GM18499 (cell line): ENCODE results near the gene GAPT.
A peak's percentile ranks its signal among the peaks of the same experiment; 100 is the strongest.

Source experiments
- ATAC-seq: cut with Tn5 transposase; IDR thresholded peaks from one replicate; pipeline ENCODE4 v1.9.1; 2021; ENCODE audit warnings: moderate number of reproducible peaks; ENCODE audit not compliant: insufficient read depth, unreplicated experiment

GAPT gene

DNA sequence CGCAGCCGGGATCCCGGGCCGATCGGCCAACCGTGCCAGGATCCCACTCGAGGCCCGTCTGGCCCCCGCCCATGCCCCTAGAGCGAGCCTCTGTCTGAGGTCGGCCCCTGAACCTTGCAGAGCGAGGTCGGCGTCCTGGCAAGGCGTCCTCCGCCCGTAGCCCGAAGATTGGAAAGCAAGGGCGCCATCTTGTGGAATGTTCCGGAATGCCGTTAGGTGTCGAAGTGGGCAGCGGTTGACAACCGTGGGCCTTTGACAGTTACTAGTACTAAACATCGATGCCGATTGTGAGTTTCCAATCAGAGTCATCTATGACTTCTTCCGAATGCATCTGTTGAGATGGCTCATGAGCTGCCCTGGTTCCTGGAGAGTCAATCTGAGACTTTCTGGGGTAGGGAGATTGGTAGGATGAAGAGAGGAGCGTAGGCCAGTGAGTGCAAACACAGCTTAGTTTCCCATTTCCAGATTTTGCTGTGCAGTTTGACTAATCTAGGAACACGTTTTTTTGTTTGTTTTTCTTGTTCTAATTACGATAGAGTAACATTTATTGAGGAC, 30.4 kb upstream of the GAPT start:
- peak; percentile 72 for ATAC-seq

DNA sequence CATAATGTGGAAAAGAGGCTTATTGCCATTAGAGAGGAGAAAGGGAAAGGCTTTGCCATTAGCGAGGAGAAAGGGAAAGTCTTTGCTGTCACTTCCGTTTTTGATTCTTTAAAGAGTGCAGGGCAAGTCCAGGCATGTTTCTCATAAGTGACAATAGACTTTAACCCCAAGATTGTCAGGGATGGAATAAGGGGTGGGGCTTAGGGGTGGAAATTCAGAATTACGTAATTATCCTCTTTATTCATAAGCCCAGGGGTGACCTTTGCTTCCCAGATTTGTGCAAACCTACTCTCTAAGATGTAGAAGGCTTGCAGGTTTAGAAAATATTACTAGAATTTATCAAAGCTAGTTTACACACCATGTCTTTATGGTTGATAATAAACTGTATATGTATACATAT, 29.1 kb upstream of the GAPT start:
- no peak for ATAC-seq

DNA sequence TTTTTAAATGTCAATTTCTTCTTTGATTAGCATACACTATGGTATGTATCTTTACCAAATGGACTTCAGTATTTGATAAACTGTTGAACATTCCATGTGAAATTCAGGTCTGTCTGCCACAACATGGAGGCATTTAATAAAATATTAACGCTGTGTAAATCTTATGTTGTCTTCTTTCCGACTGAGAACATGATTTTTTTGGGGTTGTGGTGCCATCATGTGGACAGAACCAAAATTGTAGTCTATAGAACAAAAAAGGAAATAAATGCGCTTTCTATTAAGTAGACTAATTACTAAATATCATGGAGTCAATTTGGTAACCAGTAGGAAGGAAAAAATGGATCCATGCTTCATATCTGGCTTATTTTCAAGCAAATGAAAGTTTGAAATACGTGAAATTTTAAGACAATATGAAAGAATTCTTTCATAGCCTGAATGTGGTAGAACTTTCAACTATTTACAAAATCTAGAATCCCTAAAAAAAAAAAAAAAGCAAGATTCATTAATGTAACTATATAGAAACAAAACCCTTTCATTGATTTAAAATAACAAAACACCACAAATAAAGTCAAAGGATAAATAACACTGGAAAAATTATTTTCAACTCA, 28.5 kb upstream of the GAPT start:
- ATAC-seq = no peak

DNA sequence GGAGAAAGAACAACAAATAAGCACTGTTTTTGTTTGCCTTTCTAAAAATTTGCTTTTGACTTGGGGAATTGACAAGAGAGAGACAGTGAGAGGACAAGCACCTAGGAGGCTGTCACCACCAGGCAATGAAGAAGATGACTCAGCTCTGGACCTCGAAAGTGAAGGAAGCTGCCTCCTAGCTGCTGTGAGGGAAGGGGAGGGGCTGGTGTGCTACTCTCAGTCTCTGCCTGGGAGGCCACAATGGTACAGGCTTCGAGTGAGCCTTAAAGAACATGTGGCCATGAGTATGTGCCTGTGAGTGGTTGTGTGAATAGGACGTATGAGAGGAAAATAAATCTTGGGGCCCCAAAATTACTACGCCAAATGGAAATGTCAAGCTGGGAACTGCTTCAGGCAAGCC, 24.3 kb upstream of the GAPT start:
- ATAC-seq = peak; percentile 95

DNA sequence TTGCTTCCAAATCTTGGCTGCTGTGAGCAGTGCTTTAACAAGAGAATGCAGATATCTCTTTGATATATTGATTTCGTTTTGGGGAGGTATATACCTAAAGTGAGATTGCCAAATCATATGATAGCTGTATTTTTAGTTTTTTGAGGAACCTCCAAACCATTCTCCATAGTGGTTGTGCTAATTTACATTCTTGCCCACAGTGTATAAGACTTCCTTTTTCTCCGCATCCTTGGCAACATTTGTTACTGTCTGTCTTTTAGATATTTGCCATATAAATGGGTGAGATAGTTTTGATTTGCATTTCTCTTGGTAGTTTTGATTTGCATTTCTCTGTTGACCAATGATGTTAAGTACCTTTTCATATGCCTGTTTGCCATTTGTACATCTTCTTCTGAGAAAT, 21.3 kb upstream of the GAPT start:
- no peak for ATAC-seq

DNA sequence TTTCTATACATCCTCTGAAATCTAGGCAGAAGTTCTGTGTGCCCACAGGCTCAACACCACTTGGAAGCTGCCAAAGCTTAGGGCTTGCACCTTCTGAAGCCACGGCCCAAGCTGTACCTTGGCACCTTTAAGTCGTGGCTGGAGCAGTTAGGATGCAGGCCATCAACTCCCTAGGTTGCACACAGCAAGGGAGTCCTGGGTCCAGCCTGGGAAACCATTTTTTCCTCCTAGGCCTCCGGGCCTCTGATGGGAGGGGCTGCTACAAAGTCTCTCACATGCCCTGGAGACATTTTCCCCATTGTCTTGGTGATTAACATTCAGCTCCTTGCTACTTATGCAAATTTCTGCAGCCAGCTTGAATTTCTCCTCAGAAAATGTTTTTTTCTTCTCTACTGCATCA, 15.8 kb upstream of the GAPT start:
- no peak for ATAC-seq

DNA sequence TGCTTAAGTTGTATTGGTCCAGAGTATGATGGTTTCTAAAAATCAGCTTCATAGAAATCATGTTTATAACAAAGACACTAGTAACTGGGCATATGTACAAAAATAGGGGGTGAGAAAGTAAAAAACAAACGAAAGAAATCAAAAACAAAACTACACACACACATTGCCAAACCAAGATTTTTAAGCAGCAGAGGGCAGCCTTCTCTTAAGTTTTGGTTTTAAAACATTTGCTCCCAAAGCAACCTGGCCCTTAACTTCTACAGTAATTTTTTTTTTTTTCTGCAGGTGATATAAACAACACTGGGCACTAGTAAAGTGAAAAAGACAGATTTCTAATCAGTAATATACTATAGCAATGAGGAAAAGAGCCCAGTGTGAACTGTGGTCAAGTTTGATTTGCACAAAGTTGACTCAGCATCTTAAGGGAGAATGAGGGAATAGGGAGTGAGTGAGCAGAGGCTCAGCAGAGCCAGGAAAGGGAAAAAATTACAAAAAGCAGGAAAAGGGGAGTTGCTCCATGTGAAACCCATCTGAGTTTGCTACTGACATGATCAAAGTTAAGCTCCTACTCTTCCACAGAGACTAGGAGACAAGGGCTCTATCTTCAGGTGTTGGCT, 13.4 kb upstream of the GAPT start:
- no peak for ATAC-seq

DNA sequence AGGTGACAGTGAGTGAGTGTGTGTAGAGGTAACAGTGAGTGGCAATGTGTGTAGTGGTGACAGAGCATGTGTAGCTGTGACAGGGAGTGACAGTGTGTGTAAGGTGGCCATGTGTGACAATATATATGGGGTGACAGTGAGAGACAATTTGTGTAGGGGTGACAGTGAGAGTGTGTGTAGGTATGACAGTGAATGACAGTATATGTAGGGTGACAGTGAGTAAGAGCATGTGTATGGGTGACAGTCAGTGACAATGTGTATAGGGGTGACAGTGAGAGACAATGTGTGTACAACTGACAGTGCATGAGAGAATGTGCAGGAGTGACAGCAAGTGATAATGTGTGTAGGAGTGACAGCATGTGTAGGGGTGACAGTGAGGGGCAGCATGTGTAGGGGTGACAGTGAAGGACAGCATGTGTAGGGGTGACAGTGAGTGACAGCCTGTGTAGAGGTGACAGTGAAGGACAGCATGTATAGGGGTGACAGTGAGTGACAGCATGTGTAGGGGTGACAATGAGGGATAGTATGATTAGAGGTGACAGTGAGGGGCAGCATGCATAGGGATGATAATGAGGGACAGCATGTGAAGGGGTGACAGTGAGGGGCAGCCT, 10.1 kb upstream of the GAPT start:
- no peak for ATAC-seq

DNA sequence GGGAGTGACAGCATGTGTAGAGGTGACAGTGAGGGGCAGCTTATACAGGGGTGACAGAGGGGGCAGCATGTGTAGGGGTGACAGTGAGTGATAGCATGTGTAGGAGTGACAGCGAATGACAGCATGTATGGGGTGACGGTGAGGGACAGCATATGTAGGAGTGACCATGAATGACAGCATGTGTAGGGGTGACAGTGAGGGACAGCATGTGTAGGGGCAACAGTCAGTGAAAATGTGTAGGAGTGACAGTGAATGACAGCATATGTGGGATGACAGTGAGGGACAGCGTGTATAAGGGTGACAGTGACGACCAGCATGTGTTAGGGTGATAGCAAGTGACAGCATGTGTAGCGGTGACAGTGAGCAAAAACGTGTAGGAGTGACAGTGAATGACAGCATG, 9.4 kb upstream of the GAPT start:
- ATAC-seq = no peak

DNA sequence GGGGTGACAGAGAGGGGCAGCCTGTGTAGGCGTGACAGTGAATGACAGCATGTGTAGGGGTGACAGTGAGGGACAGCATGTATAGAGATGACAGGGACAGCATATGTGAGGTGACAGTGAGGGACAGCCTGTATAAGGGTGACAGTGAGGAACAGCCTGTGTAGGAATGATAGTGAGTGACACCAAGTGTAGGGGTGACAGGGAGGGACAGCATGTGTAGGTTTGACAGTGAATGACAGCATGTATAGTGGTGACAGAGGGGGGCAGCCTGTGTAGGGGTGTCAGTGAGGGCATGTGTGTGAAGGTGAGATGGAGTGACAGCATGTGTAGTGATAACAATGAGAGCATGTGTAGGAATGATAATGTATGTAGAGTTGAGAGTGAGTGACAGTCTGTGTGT, 8.7 kb upstream of the GAPT start:
- ATAC-seq = no peak

DNA sequence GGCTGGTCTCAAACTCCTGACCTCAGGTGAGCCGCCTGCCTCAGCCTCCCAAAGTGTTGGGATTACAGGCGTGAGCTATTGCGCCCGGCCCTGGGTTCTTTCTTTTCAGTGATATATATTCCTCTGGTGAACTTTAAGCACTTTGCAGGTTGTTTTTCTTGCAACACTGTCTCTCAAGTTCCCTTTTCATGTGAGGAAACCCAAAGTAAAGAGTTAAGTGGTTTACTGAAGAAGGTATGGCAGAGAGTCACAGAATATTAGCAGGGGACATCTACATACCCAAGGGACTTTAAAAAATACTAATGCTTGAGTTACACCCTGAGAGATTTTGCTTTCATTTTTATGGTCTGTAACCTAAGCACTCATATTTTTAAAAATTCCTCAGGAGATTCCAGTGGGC, 6.7 kb upstream of the GAPT start:
- no peak for ATAC-seq

DNA sequence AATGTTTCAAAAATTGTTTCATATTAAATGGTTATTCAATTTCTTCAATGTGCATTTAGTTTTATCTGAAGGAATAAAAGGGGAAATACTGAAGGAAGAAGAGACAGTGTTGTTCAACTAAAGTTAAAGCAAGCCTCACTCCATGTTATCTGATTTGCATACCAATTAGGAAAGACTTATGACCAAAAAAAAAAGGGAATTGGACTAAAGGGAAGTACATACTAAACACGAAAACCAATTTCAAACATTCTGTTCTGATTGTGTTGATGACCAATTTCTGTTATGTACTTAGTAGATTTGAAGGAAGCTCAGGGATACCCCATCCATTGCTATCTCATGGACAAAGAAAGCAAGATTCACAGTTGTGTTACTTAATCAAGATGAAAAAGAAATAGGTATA, 4.9 kb upstream of the GAPT start:
- no peak for ATAC-seq

DNA sequence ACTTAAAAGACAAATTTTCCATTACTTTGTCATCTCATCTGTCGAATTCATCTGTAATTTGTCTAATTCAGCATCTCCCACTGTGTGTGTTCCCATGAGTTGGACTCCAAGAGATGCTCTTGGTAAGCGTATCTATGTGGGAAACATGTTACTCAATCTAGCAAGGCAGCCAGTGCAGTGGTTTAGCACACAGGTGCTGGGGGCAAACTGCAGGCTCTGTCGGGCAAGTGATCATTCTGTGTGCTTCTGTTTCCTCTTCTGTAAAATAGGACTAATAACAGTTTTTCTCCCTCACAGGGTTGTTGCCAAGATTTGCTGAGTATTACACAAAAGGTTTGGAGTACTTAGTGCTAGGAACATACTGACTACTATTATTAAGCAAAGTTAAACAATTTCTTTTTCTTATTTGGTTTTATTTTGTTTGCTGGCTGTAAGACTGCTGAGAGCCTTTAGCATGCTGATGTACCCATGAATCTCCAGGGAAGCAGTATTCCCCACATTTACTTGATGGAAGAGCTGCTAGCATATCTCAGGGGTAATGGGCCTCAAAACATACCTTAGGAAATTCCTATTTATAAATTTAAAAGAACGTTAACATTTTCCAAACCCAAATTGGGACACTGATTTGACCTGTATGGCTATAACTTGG, 709 bp upstream of the GAPT start:
- no peak for ATAC-seq

DNA sequence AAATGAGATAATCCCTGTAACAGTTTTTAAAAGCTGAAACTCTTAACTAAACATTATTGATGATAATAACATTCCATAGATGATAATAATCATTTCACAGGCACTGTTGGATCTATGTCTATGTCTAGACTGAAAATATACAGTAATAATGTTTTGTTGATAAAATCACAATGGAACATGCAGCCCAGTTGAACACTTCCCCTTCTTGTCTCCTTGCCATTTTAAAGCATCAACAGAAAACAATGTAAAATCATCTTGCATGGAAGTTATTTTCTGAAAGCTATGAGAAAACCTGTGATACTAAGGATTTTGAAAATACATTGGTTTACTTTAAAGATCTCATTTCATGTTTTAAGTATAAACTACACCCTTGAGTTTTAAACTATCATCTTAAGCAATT, 1.9 kb downstream of the GAPT start:
- no peak for ATAC-seq

DNA sequence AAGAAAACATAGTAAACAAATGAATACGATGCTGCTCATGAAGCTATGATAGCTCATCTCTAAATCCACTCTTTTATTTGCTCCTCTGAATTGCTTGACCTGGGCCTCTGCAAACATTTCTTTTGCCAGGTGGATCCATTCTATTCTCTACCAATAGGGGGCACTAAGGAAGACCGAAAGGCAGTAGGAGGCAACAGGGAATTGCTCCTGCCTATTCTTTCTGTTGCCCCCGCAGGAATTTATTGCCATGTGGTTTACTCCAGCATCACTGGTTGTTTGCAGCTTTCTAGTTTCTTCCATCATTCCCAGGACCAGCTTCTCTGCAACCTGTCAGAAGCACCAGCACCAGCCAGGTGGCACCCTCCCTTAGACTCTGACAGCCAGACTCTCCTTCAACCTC, 5.3 kb downstream of the GAPT start:
- no peak for ATAC-seq

DNA sequence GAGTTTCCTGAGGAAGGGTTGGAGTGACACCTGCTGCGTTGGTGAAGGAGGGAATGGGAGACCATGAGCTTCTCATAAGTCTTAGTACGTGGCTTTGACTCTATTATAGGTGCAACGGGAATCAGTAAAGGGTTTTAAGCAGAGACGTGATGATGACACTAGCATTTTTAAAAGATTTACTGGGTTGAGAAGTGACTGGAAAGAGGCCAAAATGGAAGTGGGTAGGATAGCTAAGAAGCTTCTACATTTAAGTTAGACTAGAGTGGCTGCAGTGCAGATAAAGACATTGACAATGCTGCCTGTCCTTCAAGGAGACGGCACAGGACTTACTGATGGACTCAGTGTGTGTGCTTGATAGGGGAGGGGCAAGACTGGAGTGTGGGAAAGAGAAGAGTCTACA, 6.2 kb downstream of the GAPT start:
- ATAC-seq = no peak

DNA sequence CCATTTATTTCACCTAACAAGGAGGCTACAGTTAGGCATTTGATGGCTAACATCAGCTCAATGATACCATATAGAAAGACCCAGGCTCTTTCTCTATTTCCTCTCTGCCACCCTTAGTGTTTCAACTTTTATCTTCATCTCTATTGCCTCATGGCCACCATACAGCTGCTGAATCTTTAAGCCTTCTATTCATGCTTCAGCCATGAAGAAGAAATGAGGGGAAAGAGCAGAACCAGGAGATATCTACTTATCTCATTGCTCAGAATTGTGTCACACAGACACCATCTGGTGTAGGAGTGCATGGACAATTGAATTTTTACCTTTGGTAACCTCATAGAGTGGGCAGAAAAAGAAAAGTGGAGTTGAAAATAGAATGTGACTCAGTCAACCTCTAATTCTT, 6.7 kb downstream of the GAPT start:
- no peak for ATAC-seq

DNA sequence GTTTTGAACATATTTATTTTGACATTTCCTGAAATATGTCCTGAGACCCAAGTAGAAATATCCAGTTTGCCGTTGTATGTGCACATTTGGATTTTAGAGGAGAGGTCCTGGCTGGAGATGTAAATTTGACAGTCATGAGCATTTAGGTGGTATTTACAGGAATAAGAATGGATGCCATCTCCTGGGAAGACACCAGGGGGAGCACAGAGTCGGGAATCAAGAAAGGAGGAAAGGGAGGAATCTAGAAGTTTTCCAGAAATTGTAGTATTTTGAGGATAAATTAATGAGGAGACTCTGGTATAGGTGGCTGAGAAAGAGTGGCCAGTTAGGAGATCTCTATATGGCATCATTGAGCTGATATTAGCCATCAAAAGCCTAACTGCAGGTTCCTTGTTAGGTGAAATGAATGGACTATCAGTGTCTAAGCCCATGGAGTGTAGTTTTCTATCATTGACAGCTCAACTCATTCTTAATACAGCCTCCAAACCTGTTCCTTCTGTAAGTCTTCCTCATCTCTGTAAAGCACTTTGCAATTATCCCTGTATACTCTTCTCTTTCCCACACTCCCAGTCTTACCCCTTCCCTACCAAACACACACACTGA, 7.2 kb downstream of the GAPT start:
- ATAC-seq = no peak

DNA sequence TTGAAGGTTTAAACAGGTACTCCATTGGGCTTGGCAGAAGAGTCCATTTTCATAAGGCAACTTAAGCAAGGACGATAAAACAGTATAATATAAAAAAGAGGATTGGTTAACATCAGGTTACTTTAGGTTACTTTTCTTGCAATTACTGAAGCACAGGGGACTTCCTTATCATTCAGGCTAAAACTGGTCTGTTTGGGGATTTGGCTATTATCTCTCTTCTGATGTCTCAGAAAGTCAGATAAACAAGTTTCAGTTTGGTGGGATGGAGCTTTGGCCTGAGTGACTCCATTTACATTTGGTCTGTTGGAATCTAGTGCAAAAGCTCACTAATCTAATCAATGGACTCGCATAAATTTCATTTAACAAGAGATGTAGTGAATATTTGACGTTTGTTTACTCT, 8.0 kb downstream of the GAPT start:
- no peak for ATAC-seq

DNA sequence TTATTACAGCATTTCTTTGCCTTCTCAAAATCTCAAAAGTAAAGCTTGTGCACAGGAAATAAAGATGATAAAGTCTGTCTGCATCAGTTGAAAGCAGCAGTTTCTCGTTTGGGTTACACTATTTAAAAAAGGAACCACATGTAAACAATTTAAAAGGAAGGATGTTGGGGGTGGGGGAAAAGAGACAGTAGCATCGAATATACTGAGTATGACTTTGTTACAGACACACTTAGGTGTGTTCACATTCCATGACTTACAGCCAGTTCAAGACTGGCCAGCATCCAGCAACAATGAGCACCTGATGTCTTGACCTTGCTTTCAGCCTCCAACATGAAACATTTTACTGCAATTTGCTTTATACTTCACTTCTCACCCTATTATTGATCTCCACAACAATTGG, 8.7 kb downstream of the GAPT start:
- no peak for ATAC-seq

DNA sequence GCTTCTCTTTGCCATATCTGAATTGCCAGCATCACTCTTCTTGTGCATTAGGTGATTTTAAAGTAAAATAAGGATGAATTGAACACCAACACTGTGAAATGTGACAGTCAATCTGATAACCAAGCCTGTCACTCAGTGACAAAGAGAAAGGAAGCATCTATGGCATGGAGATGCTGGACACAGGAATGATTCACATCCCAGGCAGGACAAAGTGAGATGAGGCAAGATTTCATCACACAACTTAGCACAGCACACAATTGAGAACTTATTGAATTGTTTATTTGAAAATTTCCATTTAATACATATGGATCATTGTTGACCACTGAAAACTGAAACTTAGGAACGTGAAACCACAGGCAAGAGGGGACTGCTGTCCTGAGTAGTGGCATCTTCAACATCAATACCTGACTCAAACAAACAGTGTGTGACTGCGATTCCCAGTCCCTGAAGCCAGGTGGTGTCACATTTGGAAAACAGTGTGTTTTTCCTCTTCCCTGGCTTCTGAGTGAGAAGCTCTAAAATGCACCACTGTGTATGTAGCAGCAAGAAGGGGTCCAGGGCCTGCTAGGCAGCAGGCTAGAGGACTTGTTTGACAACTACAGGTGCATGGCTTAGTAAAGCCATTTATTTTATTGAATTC, 10.7 kb downstream of the GAPT start:
- ATAC-seq = no peak
